ENCODE results near the gene KDF1.

Gene KDF1

GRCh38 chr1:26911399-26912146 is 48.7 kb downstream of the KDF1 start:
- no peak for DNase-seq

- DNase-seq, result no peak
Observed at GRCh38 chr1:26910343-26911160, 49.7 kb downstream of the KDF1 start.

- no peak for DNase-seq
Observed at GRCh38 chr1:26909951-26910342, 50.3 kb downstream of the KDF1 start.

- DNase-seq, result no peak
Observed at GRCh38 chr1:26907071-26907917, 53.0 kb downstream of the KDF1 start.

GRCh38 chr1:26900815-26901511 is 59.3 kb downstream of the KDF1 start:
- DNase-seq, result no peak

- peak; percentile 95 for DNase-seq
Observed at GRCh38 chr1:26900001-26900814, 60.1 kb downstream of the KDF1 start, which contains the start of gene GPATCH3. Gene GPATCH3 (minus strand): TSS chr1:26900467. CDS start chr1:26900442, 25 bp downstream.

All from RPMI8226 (cell line).